ENCODE data around the gene PEX6.

DNA sequence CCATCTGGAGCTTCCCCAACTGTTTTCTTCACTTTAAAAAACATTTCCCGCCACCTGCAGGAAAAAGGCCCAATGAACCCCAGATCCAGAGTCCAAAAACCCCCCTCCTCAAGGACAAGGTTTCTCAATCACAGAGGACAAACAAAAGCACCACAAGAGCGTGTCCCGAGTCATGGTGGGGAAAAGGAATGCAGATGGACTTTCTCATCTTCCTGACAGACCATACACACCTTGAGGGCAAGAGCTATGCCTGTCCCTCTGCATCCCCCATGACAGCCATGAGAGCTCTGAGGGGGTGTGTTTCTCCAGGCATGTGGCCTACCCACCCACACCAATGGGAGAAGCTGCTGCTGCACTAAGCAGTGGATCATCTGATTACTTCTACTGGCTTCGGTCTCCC, 9.0 kb downstream of the PEX6 start:
- TF ChIP-seq, protein P1, sequence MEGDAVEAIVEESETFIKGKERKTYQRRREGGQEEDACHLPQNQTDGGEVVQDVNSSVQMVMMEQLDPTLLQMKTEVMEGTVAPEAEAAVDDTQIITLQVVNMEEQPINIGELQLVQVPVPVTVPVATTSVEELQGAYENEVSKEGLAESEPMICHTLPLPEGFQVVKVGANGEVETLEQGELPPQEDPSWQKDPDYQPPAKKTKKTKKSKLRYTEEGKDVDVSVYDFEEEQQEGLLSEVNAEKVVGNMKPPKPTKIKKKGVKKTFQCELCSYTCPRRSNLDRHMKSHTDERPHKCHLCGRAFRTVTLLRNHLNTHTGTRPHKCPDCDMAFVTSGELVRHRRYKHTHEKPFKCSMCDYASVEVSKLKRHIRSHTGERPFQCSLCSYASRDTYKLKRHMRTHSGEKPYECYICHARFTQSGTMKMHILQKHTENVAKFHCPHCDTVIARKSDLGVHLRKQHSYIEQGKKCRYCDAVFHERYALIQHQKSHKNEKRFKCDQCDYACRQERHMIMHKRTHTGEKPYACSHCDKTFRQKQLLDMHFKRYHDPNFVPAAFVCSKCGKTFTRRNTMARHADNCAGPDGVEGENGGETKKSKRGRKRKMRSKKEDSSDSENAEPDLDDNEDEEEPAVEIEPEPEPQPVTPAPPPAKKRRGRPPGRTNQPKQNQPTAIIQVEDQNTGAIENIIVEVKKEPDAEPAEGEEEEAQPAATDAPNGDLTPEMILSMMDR (IDR thresholded peaks at IDR 0.05; ENCODE audit: low read length) = no peak
- no peak for TF ChIP-seq EZH2 (optimal IDR thresholded peaks at IDR 0.05; ENCODE audit: low read depth, low read length)

Measured in MM.1S (cell line).